NCI-H345 (cell line): ENCODE measurements around the gene P2RY2.
"Not testable (repeated sequence)": the region's sequence is repeated elsewhere in the genome, so short reads cannot be mapped to it uniquely, and the experiment has no call there.

Experiments used
- DNase-seq: peaks from one replicate; lab custom pipeline; 2025; lab: John Stamatoyannopoulos, UW

P2RY2 gene

GRCh38 chr11:73267122-73267846 is 49.2 kb downstream of the P2RY2 start:
- no peak for DNase-seq

DNA sequence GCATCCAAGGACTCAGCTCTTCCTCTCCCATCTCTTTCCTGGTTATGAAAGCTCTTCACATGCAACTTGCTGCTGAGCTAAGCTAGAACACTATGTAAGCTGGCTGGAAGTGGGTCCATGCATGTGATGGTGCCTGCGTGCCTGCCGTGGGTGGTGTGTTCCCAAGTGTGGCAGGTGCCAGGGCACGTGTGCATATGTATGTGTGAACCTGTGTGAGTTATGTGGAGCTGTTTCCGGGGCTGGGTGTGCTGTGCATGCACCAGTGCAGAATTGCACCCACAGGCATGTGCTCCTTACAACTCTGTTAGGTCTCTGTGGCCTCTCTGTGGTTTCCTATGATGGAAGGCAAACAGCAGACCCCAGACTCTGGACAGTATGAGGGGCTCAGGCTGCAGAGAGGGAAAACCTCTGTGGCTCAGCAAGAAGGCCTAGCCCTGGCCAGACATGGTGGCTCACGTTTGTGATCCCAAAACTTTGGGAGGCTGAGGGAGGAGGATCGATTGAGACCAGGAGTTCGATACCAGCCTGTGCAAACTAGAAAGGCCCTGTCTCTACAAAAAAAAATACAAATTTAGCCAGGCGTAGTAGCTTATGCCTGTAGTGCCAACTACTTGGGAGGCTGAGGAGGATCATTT is 49.9 kb downstream of the P2RY2 start:
- no peak for DNase-seq

DNA sequence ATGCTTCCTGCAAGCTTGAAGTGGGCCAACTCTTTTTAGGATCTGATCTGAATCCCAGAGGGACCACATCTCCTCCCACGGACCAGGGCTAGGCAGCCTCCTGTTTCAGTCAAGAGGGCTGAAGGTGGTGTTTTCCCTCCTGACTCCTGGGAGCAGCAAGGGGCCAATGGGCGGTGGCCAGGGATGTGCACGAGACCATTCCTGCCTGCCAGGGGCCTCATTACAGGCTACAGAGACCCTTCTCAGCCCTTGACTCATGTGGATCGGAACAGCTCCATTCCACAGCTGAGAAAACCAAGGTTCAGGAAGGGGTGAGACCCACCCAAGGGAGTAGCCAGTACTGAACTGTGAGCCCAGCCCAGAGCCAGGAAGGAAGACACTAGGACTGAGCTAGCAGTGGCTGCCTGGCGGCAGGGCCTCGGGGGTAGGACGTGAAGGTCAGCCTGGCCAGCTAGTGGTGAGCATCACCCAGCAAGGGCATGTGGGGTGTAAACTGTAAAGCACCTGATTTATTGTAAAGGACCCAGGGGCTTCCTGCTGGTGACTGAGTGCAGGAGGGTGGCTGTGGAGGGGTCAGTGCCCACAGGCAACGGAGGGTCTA is 50.7 kb downstream of the P2RY2 start:
- no peak for DNase-seq

GRCh38 chr11:73269459-73270015 is 51.5 kb downstream of the P2RY2 start:
- peak; percentile 38 for DNase-seq

DNA sequence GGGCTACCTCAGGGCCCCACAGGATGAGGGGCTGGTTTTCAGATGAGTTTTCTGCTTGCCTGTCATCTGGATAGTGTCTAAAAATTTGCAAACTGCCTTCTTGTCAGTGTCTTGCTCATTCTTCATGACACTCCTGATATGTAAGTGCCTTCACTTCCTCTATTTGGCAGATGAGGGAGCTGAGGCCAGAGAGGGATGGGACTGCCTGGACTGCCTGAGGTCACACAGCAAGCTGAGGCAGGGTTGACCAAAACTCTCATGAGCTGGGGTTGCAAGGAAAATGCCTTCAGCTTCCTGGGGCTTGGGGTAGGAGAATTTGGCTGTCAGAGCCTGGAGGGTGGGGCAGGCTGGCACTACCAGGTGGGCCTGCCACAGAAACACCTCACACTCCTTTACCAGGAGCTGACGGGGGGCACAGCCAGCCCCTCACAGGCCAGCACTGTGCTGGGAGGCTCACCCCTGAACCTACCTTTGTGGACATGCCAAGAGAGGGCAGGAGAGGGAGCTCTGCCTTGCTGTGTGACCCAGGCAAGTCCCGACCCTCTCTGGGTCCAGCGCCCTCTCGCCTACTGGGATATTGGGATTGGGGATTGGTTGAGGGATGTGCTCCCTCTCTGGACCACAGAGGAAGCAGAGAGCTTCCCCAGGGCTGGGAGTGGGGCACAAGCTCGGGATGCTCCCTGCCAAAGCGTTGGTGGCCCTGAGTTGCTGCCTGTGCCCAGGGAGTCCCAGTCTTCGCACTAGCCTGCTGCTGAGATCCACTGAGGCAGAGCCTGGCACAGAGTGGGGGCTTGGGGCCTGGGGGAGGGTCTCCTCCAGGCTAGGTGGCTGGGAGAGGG is 52.2 kb downstream of the P2RY2 start:
- no peak for DNase-seq

GRCh38 chr11:73270855-73271477 is 52.9 kb downstream of the P2RY2 start:
- no peak for DNase-seq

- not testable (repeated sequence) for DNase-seq
These were observed 53.4 kb downstream of the P2RY2 start for GRCh38 chr11:73271478-73271865.

DNA sequence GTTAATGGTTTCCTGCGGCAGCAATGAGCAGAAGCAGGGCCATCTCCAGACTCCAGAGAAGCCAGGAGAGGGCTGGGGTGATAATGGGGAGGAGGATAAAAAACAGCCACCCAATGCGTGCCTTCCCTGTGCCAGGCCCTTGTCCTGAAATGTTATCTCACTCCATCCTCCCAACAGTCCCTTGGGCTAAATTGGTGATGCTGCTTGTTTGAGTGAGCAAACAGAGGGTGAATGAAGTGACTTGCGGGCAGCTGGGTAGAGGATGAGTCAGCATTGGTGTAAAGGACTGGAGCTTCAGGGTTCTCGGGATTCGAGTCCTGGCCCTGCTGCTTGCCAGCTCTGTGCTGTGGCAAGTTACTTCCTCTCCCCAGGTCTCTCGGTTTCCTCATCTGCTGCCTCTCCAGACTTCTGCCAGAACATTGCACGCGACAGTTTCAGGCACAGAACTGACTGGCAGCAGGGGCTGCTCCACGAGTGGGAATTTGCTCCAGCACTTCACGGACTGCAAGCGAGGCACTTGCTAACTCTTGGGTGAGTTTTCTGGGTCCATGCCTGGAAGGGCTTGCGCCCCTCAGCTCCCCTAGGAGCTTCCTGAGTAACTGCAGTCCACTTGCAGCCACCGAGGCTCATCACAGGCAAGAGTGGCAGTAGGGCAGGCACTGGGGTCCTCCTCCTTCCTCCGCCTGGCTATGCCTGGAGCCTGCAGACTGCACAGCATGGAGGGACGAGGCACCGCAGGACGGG is 54.0 kb downstream of the P2RY2 start, which contains the start of gene P2RY6:
TSS of gene P2RY6 (plus strand) at position 403 of the 744 bp plus-strand sequence. CDS start 24,181 bp downstream, outside the sequence.
- peak; percentile 72 for DNase-seq

DNA sequence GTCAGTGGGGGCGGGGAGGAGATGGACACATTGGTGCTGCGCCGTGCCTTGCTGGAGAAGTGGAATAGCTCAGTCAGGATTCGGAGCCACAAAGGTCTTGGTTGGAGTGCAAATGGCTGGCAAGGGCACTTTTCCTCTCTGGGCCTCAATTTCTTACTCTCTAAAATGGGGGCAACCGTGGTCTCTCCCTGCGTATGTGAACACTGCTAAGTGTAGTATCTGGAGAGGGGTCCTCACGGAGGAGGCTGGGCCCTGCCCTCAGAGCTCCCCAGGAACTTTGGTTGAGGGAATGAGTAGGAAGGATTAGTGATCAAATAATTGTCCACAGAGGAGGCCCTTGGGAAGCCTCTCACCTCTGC is 54.6 kb downstream of the P2RY2 start:
- DNase-seq: no peak

DNA sequence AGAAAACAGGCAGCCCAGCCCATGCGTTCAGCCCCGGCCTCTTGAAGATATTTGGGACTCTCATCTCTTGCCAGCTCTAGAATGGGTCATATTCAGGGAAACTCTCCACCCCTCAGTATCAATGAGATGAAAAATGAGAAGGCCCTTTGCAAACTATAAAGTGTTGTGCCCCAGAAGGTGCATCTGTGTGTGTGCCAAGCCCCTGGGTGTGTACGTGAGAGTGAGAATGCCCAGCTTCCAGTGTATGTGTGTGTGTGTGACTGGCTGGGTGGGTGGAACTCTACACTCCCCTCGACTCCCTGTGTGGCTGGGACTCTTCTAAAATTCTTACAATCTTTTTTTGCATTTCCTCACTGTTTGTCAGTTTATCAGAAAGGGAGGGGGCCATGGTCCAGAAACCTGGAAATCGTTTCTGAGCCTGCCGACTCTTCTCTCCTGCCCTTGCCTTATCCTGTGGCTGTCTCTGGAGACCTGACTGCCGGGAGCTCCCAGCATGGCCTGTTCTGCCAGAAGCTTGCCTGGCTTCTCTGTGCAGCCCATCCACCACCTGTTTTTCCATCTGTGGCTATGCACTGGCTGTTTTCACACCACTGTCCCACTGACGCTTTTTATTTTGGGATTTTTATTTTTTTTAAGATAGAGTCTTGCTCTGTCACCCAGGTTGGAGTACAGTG is 55.3 kb downstream of the P2RY2 start:
- DNase-seq: no peak

DNA sequence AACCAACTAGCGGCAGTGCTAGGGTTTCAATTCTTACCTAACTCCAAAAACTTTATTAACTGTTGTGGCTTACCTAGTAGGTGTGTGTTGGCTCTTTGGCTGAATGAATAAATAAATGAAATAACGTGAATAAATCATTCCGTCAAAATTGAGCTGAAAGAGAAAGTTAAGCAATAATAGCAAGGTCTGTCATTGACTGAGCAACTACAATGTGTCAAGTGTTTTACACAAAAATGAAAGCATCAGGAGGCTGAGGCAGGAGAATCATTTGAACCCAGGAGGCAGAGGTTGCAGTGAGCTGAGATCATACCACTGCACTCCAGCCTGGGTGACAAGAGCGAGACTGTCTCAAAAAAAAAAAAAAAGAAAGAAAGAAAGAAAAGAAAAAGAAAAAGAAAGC is 56.1 kb downstream of the P2RY2 start:
- not testable (repeated sequence) for DNase-seq

DNA sequence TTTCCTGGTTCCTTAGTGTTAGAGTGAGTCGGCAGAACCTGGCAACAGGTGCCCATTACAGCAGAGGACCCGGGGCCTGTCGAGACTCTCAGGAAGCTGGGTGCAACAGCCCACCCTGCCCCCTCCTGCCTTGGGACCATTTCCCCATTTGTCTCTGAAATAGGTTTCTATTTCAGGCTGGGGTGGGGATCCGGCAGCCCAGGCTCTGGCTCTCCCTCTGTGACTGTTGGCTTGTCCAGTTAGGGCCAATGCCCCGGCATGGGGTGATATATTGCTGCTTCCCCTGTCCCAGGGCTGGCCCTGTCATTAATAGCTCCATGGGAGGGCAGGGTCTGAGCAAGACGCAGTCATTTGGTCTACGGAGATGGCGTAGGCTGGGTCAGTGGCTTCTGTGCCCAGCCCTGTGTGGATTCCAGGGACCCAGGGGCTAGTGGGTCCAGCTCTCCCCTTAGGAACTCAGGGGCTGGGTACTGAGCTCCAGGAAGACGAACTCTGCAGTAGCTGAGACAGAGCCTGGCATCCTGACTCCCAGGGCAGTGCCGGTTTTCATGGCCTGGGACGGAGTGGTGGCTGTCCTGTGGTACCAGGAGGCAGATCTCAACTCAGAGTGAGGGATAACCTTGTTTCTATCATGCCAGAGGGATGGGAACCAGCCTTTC is 56.8 kb downstream of the P2RY2 start:
- DNase-seq: no peak

GRCh38 chr11:73275381-73275750 is 57.3 kb downstream of the P2RY2 start:
- DNase-seq: no peak

DNA sequence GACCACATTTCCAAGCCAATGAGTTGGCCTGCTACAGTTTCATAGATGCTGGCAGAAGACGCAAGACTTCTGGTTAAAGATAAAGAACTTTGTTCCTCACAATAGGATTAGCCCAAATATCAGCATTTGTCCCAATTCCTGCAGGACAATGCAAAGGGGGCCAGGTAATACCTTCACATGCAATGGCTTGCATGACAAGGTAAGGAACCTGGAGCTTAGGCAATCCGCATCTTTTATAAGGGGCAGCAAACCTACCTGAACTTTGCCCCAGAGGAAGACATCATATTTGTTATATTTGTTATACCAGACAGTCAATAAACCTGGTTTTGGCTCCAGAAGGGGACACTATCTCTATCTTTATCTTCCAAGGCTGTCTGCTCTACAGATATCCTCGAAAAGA is 59.4 kb downstream of the P2RY2 start:
- DNase-seq: no peak

GRCh38 chr11:73280626-73281025 is 62.5 kb downstream of the P2RY2 start:
- DNase-seq: no peak

DNA sequence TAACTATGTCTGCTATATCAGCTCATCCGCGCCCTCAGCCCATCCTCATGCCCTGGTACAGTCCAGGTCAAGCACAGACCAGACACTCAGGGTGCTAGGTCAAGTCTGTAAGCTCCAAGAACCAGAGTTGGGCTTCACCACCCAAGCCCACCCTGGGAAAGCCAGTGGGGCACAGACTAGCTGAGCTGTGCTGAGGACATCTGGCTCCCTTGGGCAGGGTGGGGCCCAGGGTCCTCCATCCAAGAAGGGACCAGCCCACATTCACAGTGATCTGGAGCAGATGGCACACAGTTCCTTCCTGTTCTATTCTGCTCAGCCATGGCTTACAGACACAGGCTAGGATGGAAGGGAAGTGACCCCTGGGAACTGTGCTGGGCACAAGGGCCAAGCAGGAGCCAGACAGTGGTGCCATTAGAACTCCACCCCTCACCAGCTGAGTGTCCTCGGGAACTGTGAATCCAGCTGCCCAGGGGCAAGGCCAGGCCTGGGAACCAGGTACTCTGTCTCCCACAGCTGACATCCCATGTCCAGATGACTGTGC is 63.2 kb downstream of the P2RY2 start:
- DNase-seq: no peak

- no peak for DNase-seq
These were observed 63.9 kb downstream of the P2RY2 start for GRCh38 chr11:73281796-73282660.

- DNase-seq: no peak
These were observed 65.4 kb downstream of the P2RY2 start for GRCh38 chr11:73283276-73284000.
